IPS-15b (cell line): ENCODE data around the gene PTPRN2.
"Not testable (repeated sequence)": the region's sequence is repeated elsewhere in the genome, so short reads cannot be mapped to it uniquely, and the experiment has no call there.

Experiments
- H3K27me3 ChIP-seq: one replicate; pipeline ENCODE4 v1.6.1; 2013; ENCODE audit warnings: low read length; ENCODE audit not compliant: control insufficient read depth, insufficient read depth
- H3K36me3 ChIP-seq: one replicate; pipeline ENCODE4 v1.6.1; 2013; ENCODE audit warnings: low read length; ENCODE audit not compliant: control insufficient read depth, insufficient read depth
- H3K4me1 ChIP-seq: one replicate; pipeline ENCODE4 v1.6.1; 2013; ENCODE audit warnings: mild to moderate bottlenecking, low read length; ENCODE audit not compliant: control insufficient read depth, insufficient read depth
- H3K4me3 ChIP-seq: one replicate; pipeline ENCODE4 v1.5.1; 2013; ENCODE audit warnings: low read depth, low read length
- H3K9ac ChIP-seq: one replicate; pipeline ENCODE4 v1.6.1; 2013; ENCODE audit warnings: low read depth, mild to moderate bottlenecking, low read length
- H3K9me3 ChIP-seq: one replicate; pipeline ENCODE4 v1.6.1; 2013; ENCODE audit warnings: mild to moderate bottlenecking, low read length; ENCODE audit not compliant: control insufficient read depth, insufficient read depth

The PTPRN2 gene

GRCh38 chr7:157670490-157671357 lies 916.9 kb downstream of the PTPRN2 start:
- Histone ChIP-seq H3K9ac (no peak overlapping the region), H3K4me1 (no peaks in the 10 kb centered on the region), H3K4me3 (no peak overlapping the region), H3K9me3 (no peaks in the 10 kb centered on the region), H3K36me3 (no peaks in the 10 kb centered on the region), H3K27me3 (no peaks in the 10 kb centered on the region)

GRCh38 chr7:157669768-157670351 lies 917.8 kb downstream of the PTPRN2 start:
- Histone ChIP-seq H3K27me3 (no peaks in the 10 kb centered on the region), H3K4me1 (no peaks in the 10 kb centered on the region), H3K36me3 (no peaks in the 10 kb centered on the region), H3K9ac (no peak overlapping the region), H3K4me3 (no peak overlapping the region), H3K9me3 (no peaks in the 10 kb centered on the region)

GRCh38 chr7:157668884-157669767 lies 918.5 kb downstream of the PTPRN2 start:
- Histone ChIP-seq H3K27me3 (no peaks in the 10 kb centered on the region), H3K36me3 (no peaks in the 10 kb centered on the region), H3K4me3 (no peak overlapping the region), H3K9ac (no peak overlapping the region), H3K4me1 (no peaks in the 10 kb centered on the region), H3K9me3 (no peaks in the 10 kb centered on the region)

- H3K4me1 ChIP-seq: no peaks in the 10 kb centered on the region
- H3K9me3 ChIP-seq: no peaks in the 10 kb centered on the region
- no peak overlapping the region for H3K9ac ChIP-seq
- no peaks in the 10 kb centered on the region for H3K36me3 ChIP-seq
- H3K4me3 ChIP-seq: no peak overlapping the region
- no peaks in the 10 kb centered on the region for H3K27me3 ChIP-seq
These were observed 919.3 kb downstream of the PTPRN2 start for GRCh38 chr7:157668221-157668883.

- no peak overlapping the region for H3K9ac ChIP-seq
- H3K4me3 ChIP-seq: no peak overlapping the region
- peaks cover 1% of the 10 kb centered on the region for H3K36me3 ChIP-seq
- H3K27me3 ChIP-seq: no peaks in the 10 kb centered on the region
- H3K4me1 ChIP-seq: no peaks in the 10 kb centered on the region
- no peaks in the 10 kb centered on the region for H3K9me3 ChIP-seq
These were observed 919.9 kb downstream of the PTPRN2 start for GRCh38 chr7:157667731-157668130.

- Histone ChIP-seq H3K27me3 (no peaks in the 10 kb centered on the region), H3K4me3 (no peak overlapping the region), H3K9me3 (no peaks in the 10 kb centered on the region), H3K4me1 (no peaks in the 10 kb centered on the region), H3K36me3 (peaks cover 5% of the 10 kb centered on the region), H3K9ac (no peak overlapping the region)
These were observed 920.4 kb downstream of the PTPRN2 start for GRCh38 chr7:157667261-157667660.

- Histone ChIP-seq H3K36me3 (peaks cover 5% of the 10 kb centered on the region), H3K9ac (no peak overlapping the region), H3K4me1 (no peaks in the 10 kb centered on the region), H3K9me3 (no peaks in the 10 kb centered on the region), H3K27me3 (no peaks in the 10 kb centered on the region), H3K4me3 (no peak overlapping the region)
These were observed 921.0 kb downstream of the PTPRN2 start for GRCh38 chr7:157666530-157667040.

GRCh38 chr7:157665634-157665988 lies 922.0 kb downstream of the PTPRN2 start:
- not testable (repeated sequence) for H3K27me3 ChIP-seq, H3K9ac ChIP-seq, H3K9me3 ChIP-seq, H3K4me1 ChIP-seq, H3K36me3 ChIP-seq, H3K4me3 ChIP-seq

- no peak overlapping the region for H3K9ac ChIP-seq
- peaks cover 5% of the 10 kb centered on the region for H3K36me3 ChIP-seq
- no peak overlapping the region for H3K4me3 ChIP-seq
- H3K9me3 ChIP-seq: no peaks in the 10 kb centered on the region
- no peaks in the 10 kb centered on the region for H3K27me3 ChIP-seq
- H3K4me1 ChIP-seq: no peaks in the 10 kb centered on the region
These were observed 922.6 kb downstream of the PTPRN2 start for GRCh38 chr7:157664871-157665633.

- H3K9ac ChIP-seq: no peak overlapping the region
- no peaks in the 10 kb centered on the region for H3K27me3 ChIP-seq
- H3K9me3 ChIP-seq: no peaks in the 10 kb centered on the region
- H3K36me3 ChIP-seq: peaks cover 5% of the 10 kb centered on the region
- no peak overlapping the region for H3K4me3 ChIP-seq
- H3K4me1 ChIP-seq: no peaks in the 10 kb centered on the region
These were observed 923.6 kb downstream of the PTPRN2 start for GRCh38 chr7:157664034-157664433.
